CMK (cell line): ENCODE measurements around the gene REM2.

Source experiments
- DNase-seq: peaks from one replicate; pipeline ENCODE4 v3.0.0-alpha.2; 2010; ENCODE audit warnings: low read depth

The REM2 gene

DNA sequence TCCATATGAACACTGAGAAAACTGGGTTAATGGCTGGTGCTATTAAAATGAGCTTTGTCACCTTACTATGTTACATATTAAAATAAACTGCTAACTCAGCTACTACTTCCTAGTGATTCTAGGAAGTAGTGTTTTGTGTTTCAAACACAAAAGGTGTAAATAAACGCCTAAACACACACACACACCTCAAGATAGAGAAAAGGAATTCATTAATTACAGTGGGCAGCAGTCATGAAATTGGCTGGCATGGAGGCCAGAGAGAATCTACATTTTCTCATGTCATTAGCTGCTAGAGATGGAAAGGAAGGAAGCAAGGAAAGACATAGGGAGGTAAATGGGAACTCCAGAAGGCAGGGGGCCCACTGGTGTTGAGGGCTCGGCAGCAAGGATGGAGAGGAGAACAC lies 46.9 kb downstream of the REM2 start:
- no peak for DNase-seq

DNA sequence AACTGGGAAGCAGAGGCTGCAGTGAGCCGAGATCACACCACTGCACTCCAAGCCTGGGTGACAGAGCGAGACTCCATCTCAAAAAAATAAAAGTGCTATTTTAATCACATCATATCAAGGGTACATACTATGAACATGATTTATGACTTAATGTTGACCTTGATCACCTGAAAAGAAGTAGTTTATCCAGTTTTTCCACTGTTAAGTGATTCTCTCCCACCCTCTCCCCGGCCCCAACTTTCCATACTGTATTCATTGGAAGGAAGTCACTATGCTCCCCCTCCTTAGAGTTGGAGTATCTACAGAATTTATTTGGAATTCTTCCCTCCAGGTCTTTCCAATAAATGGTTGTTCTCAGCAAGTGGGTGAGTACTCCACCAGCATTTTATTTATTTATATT lies 49.1 kb downstream of the REM2 start:
- no peak for DNase-seq

GRCh38 chr14:22935156-22935555 lies 52.1 kb downstream of the REM2 start:
- no peak for DNase-seq
